ENCODE data around the gene SHC1.

SHC1 gene

DNA sequence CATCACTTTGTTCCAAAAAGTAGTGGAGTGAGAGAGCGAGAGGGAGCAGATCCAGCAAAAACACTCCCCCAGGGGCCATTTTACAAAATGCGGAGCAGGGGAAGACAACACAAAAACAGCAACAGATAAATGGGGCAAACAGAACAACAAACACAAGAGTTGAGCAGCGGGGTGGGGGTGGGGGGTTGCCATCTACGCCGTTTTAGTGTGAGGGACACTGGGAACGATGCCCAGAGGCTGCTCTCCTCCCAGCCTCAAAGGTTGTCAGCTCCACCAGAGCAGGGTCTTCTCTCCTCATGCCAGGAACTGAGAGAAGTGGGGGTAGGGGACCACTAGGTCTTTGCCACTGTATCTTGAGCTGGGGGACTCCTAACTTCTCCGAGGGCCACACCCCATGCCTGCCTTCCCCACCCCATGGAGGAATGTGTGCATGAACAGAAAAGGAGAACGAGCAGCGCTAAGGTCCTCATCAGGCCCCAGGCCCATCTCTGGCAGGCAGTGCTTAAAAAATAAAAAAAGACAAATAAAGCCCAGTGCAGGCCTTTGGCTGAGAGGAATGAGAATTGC lies 13.4 kb downstream of the SHC1 start:
- Histone ChIP-seq H3K4me1 (ENCODE audit: control insufficient read depth, insufficient read depth, low read length) (peaks cover 42% of the 10 kb centered on the region), H3K27me3 (ENCODE audit: control insufficient read depth, insufficient read depth, low read length) (no peaks in the 10 kb centered on the region), H3K4me3 (ENCODE audit: low read length) (peak overlapping the region; percentile 74)

GRCh38 chr1:154956544-154956941 lies 14.0 kb downstream of the SHC1 start:
- Histone ChIP-seq H3K36me3 (ENCODE audit: insufficient read depth, low read length) (no peaks in the 10 kb centered on the region), H3K4me1 (ENCODE audit: control insufficient read depth, insufficient read depth, low read length) (peaks cover 40% of the 10 kb centered on the region), H3K9me3 (replicated peaks; ENCODE audit: low read length) (no peaks in the 10 kb centered on the region), H3K4me3 (ENCODE audit: low read length) (peak overlapping the region; percentile 74), H3K9ac (ENCODE audit: low read depth, low read length) (peak overlapping the region; percentile 73), H3K4me2 (ENCODE audit: low read length) (peak overlapping the region; percentile 83), H3K27me3 (ENCODE audit: control insufficient read depth, insufficient read depth, low read length) (no peaks in the 10 kb centered on the region)

More for the DNA sequence above, 13.4 kb downstream of the SHC1 start:
- H3K36me3 ChIP-seq (ENCODE audit: insufficient read depth, low read length), result no peaks in the 10 kb centered on the region
- no peaks in the 10 kb centered on the region for H3K9me3 ChIP-seq (replicated peaks; ENCODE audit: low read length)
- H3K4me2 ChIP-seq (ENCODE audit: low read length), result peak overlapping the region; percentile 83
- H3K9ac ChIP-seq (ENCODE audit: low read depth, low read length), result peak overlapping the region; percentile 73

DNA sequence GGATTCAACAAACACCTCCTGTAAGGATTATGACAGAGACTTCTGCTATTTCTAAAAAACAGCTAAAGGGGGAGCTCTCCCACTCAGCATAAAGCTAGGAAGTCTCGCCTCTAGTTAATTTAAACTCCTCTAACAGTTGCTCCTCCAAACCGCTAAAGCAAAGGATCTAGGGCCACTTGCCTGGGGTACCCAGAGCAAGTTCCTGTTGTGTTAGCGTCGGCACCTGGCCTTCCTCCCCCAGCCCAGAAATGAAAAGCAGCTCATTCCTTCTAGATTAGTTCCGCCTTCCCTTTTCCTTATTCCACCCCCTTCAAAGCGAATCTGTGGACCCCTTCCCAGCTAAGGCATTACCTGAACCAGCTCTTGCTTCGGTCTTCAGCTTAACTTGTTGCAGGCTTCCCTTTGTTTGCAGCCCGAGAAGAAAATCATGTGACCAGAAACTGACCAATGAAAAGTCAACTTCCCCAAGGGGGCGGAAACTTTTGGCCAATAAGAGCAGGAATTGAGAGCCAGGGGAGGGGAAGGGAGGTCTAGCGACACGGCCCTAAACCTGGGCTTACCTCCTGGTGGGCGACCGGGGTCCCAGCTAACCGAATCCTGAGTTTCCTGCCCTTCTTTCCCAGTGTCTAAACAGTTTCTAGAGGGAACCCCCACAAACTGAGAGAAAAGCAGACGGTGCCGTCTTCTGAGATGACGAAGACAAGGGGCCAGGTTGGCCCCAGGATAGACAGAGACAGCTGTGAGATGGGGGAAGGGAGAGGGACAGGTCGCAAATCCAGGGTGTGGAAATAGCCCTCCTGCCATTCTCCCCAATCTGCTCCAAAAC lies 14.6 kb downstream of the SHC1 start, which contains the start of gene PBXIP1:
Gene PBXIP1, minus strand, starts transcription at position 382 of the 826 bp plus-strand sequence. CDS start 2,378 bp downstream, outside the sequence.
- peak within 1 kb of the TSS; percentile 73 for H3K9ac ChIP-seq (ENCODE audit: low read depth, low read length)
- no peaks in the 10 kb centered on the region for H3K9me3 ChIP-seq (replicated peaks; ENCODE audit: low read length)
- H3K36me3 ChIP-seq (ENCODE audit: insufficient read depth, low read length), result peaks cover 4% of the 10 kb centered on the region
- peak within 1 kb of the TSS; percentile 74 for H3K4me3 ChIP-seq (ENCODE audit: low read length)
- H3K4me2 ChIP-seq (ENCODE audit: low read length), result peak within 1 kb of the TSS; percentile 83
- no peaks in the 10 kb centered on the region for H3K27me3 ChIP-seq (ENCODE audit: control insufficient read depth, insufficient read depth, low read length)
- H3K4me1 ChIP-seq (ENCODE audit: control insufficient read depth, insufficient read depth, low read length), result peaks cover 39% of the 10 kb centered on the region

DNA sequence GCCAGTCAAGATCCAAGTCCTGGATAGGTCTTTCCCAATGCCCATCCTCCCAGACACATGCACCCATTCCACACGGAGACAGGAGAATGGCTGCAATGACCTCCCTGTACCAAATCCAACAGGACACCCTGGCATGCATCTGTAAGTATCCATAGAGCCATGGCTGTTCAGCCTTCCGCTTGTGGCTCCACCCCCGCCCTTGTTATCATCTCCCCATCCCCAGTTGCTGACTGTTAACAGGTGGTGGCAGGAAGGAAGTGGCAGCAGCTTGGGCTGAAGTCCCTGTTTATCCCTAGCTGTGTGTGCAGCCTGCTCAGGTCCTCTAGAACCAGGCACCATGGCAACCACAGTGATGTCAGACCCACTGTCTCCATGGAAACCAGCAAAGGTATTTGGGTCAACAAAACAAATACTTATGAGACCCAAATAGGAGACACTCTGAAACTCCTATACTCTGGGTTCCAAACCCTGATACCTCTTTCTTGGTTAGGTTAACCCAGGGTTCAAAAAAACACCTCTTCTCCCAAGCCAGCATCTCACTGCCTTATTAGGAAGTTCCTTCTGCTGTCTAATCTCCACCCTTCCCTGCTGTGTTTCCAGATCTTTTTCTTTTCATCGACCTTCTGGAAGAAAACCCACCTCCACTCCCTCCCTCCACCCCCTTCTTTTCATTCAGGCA lies 15.4 kb downstream of the SHC1 start:
- H3K4me2 ChIP-seq (ENCODE audit: low read length), result peak overlapping the region; percentile 83
- peaks cover 32% of the 10 kb centered on the region for H3K4me1 ChIP-seq (ENCODE audit: control insufficient read depth, insufficient read depth, low read length)
- no peaks in the 10 kb centered on the region for H3K27me3 ChIP-seq (ENCODE audit: control insufficient read depth, insufficient read depth, low read length)
- H3K9me3 ChIP-seq (replicated peaks; ENCODE audit: low read length), result no peaks in the 10 kb centered on the region
- peak overlapping the region; percentile 74 for H3K4me3 ChIP-seq (ENCODE audit: low read length)
- peaks cover 11% of the 10 kb centered on the region for H3K36me3 ChIP-seq (ENCODE audit: insufficient read depth, low read length)
- peak overlapping the region; percentile 73 for H3K9ac ChIP-seq (ENCODE audit: low read depth, low read length)

DNA sequence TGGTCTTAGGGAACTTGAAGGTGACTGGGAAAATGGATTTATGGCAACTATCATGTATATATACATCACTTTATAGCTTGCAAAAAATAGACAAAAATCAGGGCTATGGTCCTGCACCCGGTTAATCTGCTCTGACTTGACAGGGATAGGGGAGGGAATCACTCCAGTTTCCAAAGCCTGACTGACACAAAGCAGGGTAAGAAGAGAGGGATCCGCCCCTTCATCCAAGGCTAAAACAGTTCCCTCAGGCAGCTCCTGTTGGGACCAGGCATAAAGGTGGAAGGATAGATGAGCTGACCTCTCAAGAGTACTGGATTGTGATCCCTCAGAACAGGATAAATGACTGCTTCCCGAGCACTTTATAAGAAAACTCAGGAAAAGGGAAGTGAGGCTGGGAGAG lies 16.0 kb downstream of the SHC1 start:
- peak overlapping the region; percentile 74 for H3K4me3 ChIP-seq (ENCODE audit: low read length)
- H3K27me3 ChIP-seq (ENCODE audit: control insufficient read depth, insufficient read depth, low read length), result no peaks in the 10 kb centered on the region
- peaks cover 32% of the 10 kb centered on the region for H3K4me1 ChIP-seq (ENCODE audit: control insufficient read depth, insufficient read depth, low read length)

GRCh38 chr1:154953611-154954038 lies 16.9 kb downstream of the SHC1 start:
- no peaks in the 10 kb centered on the region for H3K9me3 ChIP-seq (replicated peaks; ENCODE audit: low read length)
- H3K27me3 ChIP-seq (ENCODE audit: control insufficient read depth, insufficient read depth, low read length), result no peaks in the 10 kb centered on the region
- peaks cover 32% of the 10 kb centered on the region for H3K4me1 ChIP-seq (ENCODE audit: control insufficient read depth, insufficient read depth, low read length)
- H3K4me2 ChIP-seq (ENCODE audit: low read length), result no peak overlapping the region
- no peak overlapping the region for H3K9ac ChIP-seq (ENCODE audit: low read depth, low read length)
- peaks cover 11% of the 10 kb centered on the region for H3K36me3 ChIP-seq (ENCODE audit: insufficient read depth, low read length)
- H3K4me3 ChIP-seq (ENCODE audit: low read length), result no peak overlapping the region

More for the DNA sequence above, 16.0 kb downstream of the SHC1 start:
- peak overlapping the region; percentile 73 for H3K9ac ChIP-seq (ENCODE audit: low read depth, low read length)
- peak overlapping the region; percentile 83 for H3K4me2 ChIP-seq (ENCODE audit: low read length)
- H3K9me3 ChIP-seq (replicated peaks; ENCODE audit: low read length), result no peaks in the 10 kb centered on the region
- peaks cover 11% of the 10 kb centered on the region for H3K36me3 ChIP-seq (ENCODE audit: insufficient read depth, low read length)

GRCh38 chr1:154952664-154953063 lies 17.9 kb downstream of the SHC1 start:
- Histone ChIP-seq H3K4me1 (ENCODE audit: control insufficient read depth, insufficient read depth, low read length) (peaks cover 31% of the 10 kb centered on the region), H3K9ac (ENCODE audit: low read depth, low read length) (no peak overlapping the region), H3K9me3 (replicated peaks; ENCODE audit: low read length) (no peaks in the 10 kb centered on the region), H3K36me3 (ENCODE audit: insufficient read depth, low read length) (peaks cover 11% of the 10 kb centered on the region), H3K4me2 (ENCODE audit: low read length) (no peak overlapping the region), H3K4me3 (ENCODE audit: low read length) (no peak overlapping the region), H3K27me3 (ENCODE audit: control insufficient read depth, insufficient read depth, low read length) (no peaks in the 10 kb centered on the region)

DNA sequence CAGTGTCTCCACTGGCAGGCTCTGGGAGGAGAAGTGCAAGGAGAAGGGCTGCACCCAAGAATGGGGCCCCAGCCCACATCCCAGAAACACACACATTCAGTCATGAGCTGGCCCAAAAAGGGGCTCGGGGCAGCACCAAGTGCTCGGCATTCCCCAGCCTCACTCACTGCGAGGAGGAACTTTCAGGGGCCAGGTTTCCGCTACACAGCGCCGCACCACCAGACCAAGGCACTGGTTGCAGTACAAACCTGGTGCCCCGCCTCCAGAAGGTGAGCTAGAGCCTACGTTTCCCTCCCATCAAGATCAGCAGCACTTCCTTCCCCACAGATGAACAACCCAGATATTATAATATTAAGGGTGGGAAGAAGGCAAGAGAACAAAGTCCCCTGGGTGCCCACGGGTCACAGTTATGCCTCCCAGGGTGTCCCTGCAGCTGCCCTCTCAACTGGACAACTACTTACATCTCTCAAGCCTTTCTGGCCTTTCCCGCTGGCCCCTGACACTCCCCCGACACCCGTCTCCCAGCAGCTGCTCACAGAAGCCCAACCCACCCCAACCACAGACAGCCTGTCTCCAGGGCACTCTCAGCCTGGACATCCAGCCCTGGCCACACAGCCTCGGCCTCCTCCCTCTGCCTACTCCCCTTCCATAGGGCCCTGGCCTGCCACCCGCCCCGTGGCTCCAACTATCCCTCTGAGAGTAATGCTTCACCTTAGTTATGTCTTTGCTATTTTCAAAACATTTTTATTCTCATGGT lies 18.5 kb downstream of the SHC1 start:
- Histone ChIP-seq H3K36me3 (ENCODE audit: insufficient read depth, low read length) (peaks cover 11% of the 10 kb centered on the region), H3K4me1 (ENCODE audit: control insufficient read depth, insufficient read depth, low read length) (peaks cover 25% of the 10 kb centered on the region), H3K9ac (ENCODE audit: low read depth, low read length) (no peak overlapping the region), H3K27me3 (ENCODE audit: control insufficient read depth, insufficient read depth, low read length) (no peaks in the 10 kb centered on the region), H3K4me3 (ENCODE audit: low read length) (no peak overlapping the region), H3K9me3 (replicated peaks; ENCODE audit: low read length) (no peaks in the 10 kb centered on the region), H3K4me2 (ENCODE audit: low read length) (no peak overlapping the region)

GRCh38 chr1:154948079-154948478 lies 22.5 kb downstream of the SHC1 start:
- no peak overlapping the region for H3K4me2 ChIP-seq (ENCODE audit: low read length)
- peaks cover 11% of the 10 kb centered on the region for H3K36me3 ChIP-seq (ENCODE audit: insufficient read depth, low read length)
- H3K9ac ChIP-seq (ENCODE audit: low read depth, low read length), result no peak overlapping the region
- H3K9me3 ChIP-seq (replicated peaks; ENCODE audit: low read length), result no peaks in the 10 kb centered on the region
- no peaks in the 10 kb centered on the region for H3K27me3 ChIP-seq (ENCODE audit: control insufficient read depth, insufficient read depth, low read length)
- H3K4me3 ChIP-seq (ENCODE audit: low read length), result no peak overlapping the region
- peaks cover 3% of the 10 kb centered on the region for H3K4me1 ChIP-seq (ENCODE audit: control insufficient read depth, insufficient read depth, low read length)

DNA sequence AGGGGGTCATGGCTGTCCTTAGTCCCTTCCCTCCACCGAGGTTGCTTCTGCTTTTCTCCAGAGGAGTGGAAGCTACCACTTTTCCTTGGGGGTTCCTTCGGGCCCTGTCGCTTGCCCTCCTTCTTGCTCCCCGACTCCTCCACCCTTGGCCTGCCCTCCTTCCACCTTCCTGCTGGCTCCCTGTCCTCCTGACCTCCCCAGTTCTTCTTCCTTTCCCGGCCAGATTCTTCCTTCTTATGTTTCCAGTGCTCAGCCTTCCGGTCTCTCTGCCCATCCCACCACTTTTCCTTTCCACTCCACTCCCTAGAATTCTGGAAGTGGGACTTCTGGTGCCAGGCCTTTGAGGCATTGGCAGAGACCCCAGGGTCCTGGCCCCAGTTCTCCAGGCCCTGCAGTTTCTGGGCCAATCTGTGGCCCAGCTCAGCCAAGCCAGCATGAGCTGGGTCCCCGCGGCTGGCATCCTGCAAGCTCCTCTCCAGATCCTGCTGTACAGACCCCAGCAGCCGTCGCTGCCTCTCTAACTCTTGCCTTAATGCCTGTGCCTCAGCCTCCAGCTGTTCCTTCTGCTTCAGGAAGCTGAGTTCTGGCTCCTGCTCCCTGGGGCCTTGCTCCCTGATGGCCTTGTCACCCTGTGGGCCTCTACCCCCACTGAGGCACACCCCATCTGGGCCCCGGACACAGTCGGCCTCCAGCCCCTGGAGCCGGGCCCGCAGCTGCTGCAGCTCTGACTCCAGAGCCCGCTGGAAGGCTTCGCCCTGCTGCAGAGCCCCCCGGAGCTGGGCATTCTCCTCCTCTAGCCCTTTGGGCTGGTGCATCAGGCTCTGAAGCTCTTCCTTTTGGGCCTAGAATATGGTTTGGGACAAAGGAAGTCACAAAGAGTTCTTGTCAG lies 24.3 kb downstream of the SHC1 start:
- Histone ChIP-seq H3K4me1 (ENCODE audit: control insufficient read depth, insufficient read depth, low read length) (no peaks in the 10 kb centered on the region), H3K9me3 (replicated peaks; ENCODE audit: low read length) (no peaks in the 10 kb centered on the region), H3K27me3 (ENCODE audit: control insufficient read depth, insufficient read depth, low read length) (no peaks in the 10 kb centered on the region), H3K4me2 (ENCODE audit: low read length) (no peak overlapping the region), H3K36me3 (ENCODE audit: insufficient read depth, low read length) (peaks cover 9% of the 10 kb centered on the region), H3K9ac (ENCODE audit: low read depth, low read length) (no peak overlapping the region), H3K4me3 (ENCODE audit: low read length) (no peak overlapping the region)

Data from skeletal muscle satellite cell (primary cell).